Esophagus (tissue), 2 donors: Measurements from ENCODE around the gene C11orf54. TPM values are rescaled to one million over a fixed set of nuclear protein-coding genes. Genes with fewer than 3 reads are reported as not detected.

Experiments used
- H3K27ac ChIP-seq, 2 donors: one replicate each; pipeline ENCODE4 v1.5.1; 2013; ENCODE audit warnings: low read depth in 2 of 2, mild to moderate bottlenecking in 2 of 2, inconsistent platforms in 1 of 2, low read length in 1 of 2, moderate library complexity in 1 of 2
- H3K27me3 ChIP-seq, 2 donors: one replicate each; pipeline ENCODE4 v1.6.1; 2013; ENCODE audit warnings: low read length in 2 of 2, control low read depth in 1 of 2, mild to moderate bottlenecking in 1 of 2; ENCODE audit not compliant: insufficient read depth in 2 of 2, control insufficient read depth in 1 of 2
- H3K36me3 ChIP-seq, 2 donors: one replicate each; pipeline ENCODE4 v1.6.1; 2013; ENCODE audit warnings: low read length in 1 of 2; ENCODE audit not compliant: control insufficient read depth in 2 of 2, insufficient read depth in 2 of 2
- H3K4me1 ChIP-seq, 2 donors: one replicate each; pipeline ENCODE4 v1.6.1; 2013; ENCODE audit warnings: low read length in 1 of 2; ENCODE audit not compliant: control insufficient read depth in 2 of 2, insufficient read depth in 2 of 2
- H3K4me3 ChIP-seq, 2 donors: one replicate each; pipeline ENCODE4 v1.5.1; 2013; ENCODE audit warnings: low read length in 2 of 2, mild to moderate bottlenecking in 2 of 2, low read depth in 1 of 2, moderate library complexity in 1 of 2
- H3K9me3 ChIP-seq, 2 donors: one replicate each; pipeline ENCODE4 v1.6.1; 2013; ENCODE audit warnings: mild to moderate bottlenecking in 2 of 2, low read depth in 1 of 2, low read length in 1 of 2, moderate library complexity in 1 of 2; ENCODE audit not compliant: control insufficient read depth in 2 of 2, insufficient read depth in 1 of 2
- WGBS, 2 donors: extraction: QIAGEN DNeasy Blood & Tissue Kit; methylation state at CpG; one replicate each; pipeline ENCODE4 v1.1.7; 2013; 5-methylcytosine and 5-hydroxymethylcytosine counted together
- polyA plus RNA-seq, 2 donors: library from polyadenylated mRNA; stranded (reverse); fragments of 200-250 nt; gene quantifications; one replicate each; pipeline ENCODE4 v1.2.3, GENCODE V29; 2013
- donor health status: healthy with polysubstance abuse.
- donor health status: Bipolar disorder and iron deficiency.

The C11orf54 gene
- polyA plus RNA-seq: 1 to 10 TPM; 8.8 to 9.2 TPM

DNA sequence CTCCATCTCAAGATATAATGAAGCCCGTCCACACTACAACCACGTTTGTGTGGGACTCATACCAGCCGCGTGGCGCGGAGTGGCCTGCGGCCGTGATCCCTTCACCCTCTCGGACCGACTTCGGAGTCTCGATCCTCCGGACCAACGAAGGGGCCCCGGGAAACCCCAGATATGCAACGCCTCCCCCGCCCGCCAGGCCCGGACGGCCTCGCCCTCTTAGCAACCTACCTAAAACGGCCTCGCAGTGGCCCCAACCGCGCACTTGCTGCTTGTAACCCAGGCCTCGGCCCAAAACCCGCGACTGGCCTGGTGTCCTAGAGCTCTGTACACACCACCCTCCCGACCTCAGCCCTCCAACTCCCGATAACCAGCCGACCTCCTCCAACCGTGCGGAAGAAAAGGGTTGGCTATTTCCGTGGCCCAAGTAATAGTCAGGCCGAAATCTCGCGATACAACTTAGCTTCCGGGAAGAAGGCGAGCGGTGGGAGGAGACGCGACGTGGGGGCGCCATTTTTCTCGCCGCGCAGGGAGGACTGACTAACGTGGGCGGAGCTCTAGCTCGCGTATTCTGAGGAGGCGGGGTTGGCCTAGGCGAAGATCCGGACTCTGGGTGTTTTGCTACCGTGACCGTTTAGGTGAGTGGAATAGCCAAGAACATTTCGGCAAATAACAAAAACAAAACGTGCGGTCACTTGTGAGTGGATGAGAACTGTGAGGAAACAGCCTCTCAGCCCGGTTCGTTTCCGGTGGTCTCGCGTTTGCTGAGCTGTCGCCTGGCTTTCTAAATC, at the start of gene C11orf54, which contains the start of gene TAF1D:
TSS of gene C11orf54 (plus strand) at position 579 of the 788 bp plus-strand sequence. CDS start 5,722 bp downstream, outside the sequence.
TSS of gene TAF1D (minus strand) at position 402 of the 788 bp plus-strand sequence. CDS start 2,191 bp downstream, outside the sequence.
- 0% methylated on average over 65 of the region's 65 CpGs for WGBS, 2 donors
- H3K4me1 ChIP-seq: peaks cover 0 to 2% of the 10 kb centered on the region in 2 donors

DNA sequence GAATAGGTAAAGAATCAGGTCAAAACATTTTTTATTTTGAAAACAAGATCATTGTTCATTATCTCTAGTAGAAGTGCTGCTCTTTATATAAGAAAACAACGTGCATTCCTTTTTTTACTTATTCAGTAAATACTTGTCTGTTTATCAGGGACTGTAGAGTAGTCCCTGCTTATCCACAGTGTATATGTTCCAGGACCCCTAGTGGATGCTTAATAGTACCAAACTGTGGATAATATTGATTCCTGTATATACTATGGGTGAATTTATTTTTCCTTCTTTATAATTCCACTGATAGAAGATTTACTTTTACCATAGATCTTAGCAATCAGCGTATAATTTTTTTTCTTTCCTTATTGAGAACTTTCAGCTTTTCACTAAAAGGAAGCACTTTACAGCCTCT, 47.4 kb upstream of the C11orf54 start:
- Histone ChIP-seq H3K27me3 (no peaks in the 10 kb centered on the region), H3K4me1 (no peaks in the 10 kb centered on the region), H3K9me3 (no peaks in the 10 kb centered on the region), H3K36me3 (peaks cover 7 to 9% of the 10 kb centered on the region in 2 donors), H3K4me3 (no peak overlapping the region), H3K27ac (no peak overlapping the region)
- 92% methylated on average over 2 of the region's 2 CpGs for WGBS, 2 donors

More for the DNA sequence above, at the start of gene C11orf54, which contains the start of gene TAF1D:
- Histone ChIP-seq H3K27ac (peak within 1 kb of the TSS; percentile 91 to 99), H3K27me3 (no peaks in the 10 kb centered on the region), H3K36me3 (peaks cover 3 to 6% of the 10 kb centered on the region in 2 donors), H3K9me3 (no peaks in the 10 kb centered on the region), H3K4me3 (peak within 1 kb of the TSS; percentile 81 to 97)

DNA sequence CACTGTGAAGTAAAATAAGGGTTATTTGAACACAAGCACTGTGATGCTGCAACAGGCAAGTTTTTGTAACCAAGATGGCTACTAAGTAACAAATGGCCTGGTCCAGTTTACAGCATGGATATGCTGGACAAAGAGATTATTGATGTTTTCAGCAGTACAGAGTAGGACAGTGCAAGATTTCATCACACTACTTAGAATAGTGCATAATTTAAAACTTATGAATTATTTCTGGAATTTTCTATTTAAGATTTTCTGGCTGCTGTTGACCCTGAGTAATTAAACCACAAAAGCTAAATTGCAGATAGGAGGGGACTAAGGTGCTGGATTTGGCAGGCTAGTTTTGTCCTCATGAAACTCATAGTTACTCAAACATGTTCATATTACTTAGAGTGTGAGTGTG, 46.9 kb upstream of the C11orf54 start:
- H3K4me3 ChIP-seq: no peak overlapping the region
- peaks cover 5 to 7% of the 10 kb centered on the region in 2 donors for H3K36me3 ChIP-seq
- H3K27me3 ChIP-seq: no peaks in the 10 kb centered on the region
- no peaks in the 10 kb centered on the region for H3K9me3 ChIP-seq
- H3K4me1 ChIP-seq: no peaks in the 10 kb centered on the region
- no peak overlapping the region for H3K27ac ChIP-seq

DNA sequence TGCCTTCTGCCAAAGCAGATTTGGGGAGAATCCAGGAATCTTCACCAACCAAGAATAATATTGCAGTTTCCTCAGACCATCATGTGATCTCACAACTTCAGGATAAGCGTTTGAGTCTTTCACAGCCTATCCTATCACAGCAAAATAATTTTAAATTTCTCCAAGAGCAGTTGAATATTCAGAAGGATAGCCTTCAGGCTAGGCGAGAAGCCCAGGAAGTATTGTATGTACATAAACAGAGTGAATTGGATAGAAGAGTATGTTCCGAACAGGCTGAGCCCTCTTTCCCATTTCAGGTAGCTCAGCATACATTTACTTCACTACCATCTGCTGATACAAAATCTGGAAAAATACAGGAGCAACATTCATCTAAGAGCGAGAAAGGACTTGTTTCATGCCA, 43.9 kb upstream of the C11orf54 start:
- 97 to 99% methylated on average over 4 of the region's 4 CpGs for WGBS, 2 donors
- H3K4me1 ChIP-seq: no peaks in the 10 kb centered on the region
- H3K9me3 ChIP-seq: no peaks in the 10 kb centered on the region
- no peaks in the 10 kb centered on the region for H3K27me3 ChIP-seq
- no peak overlapping the region for H3K4me3 ChIP-seq
- H3K27ac ChIP-seq: no peak overlapping the region
- peaks cover 4 to 5% of the 10 kb centered on the region in 2 donors for H3K36me3 ChIP-seq

- WGBS, 2 donors: 91 to 92% methylated on average over 3 of the region's 3 CpGs
- Histone ChIP-seq H3K9me3 (no peaks in the 10 kb centered on the region), H3K36me3 (peaks cover 4 to 8% of the 10 kb centered on the region in 2 donors), H3K4me3 (no peak overlapping the region), H3K27ac (no peak overlapping the region), H3K4me1 (no peaks in the 10 kb centered on the region), H3K27me3 (no peaks in the 10 kb centered on the region)
Observed at GRCh38 chr11:93700830-93701229, 40.6 kb upstream of the C11orf54 start.

- peaks cover 3% of the 10 kb centered on the region in 2 donors for H3K36me3 ChIP-seq
- WGBS, 2 donors: 100% methylated on average over 2 of the region's 2 CpGs
Observed at GRCh38 chr11:93704237-93704636, 37.2 kb upstream of the C11orf54 start.

GRCh38 chr11:93710239-93710638, 31.2 kb upstream of the C11orf54 start:
- no peak overlapping the region for H3K4me3 ChIP-seq
- H3K36me3 ChIP-seq: peaks cover 6% of the 10 kb centered on the region in 2 donors
- H3K4me1 ChIP-seq: no peaks in the 10 kb centered on the region
- H3K27ac ChIP-seq: no peak overlapping the region
- 89 to 97% methylated on average over 1 of the region's 1 CpG for WGBS, 2 donors
- no peaks in the 10 kb centered on the region for H3K27me3 ChIP-seq
- H3K9me3 ChIP-seq: no peaks in the 10 kb centered on the region

More at GRCh38 chr11:93704237-93704636, 37.2 kb upstream of the C11orf54 start:
- Histone ChIP-seq H3K27me3 (no peaks in the 10 kb centered on the region), H3K4me3 (no peak overlapping the region), H3K4me1 (no peaks in the 10 kb centered on the region), H3K9me3 (no peaks in the 10 kb centered on the region), H3K27ac (no peak overlapping the region)

DNA sequence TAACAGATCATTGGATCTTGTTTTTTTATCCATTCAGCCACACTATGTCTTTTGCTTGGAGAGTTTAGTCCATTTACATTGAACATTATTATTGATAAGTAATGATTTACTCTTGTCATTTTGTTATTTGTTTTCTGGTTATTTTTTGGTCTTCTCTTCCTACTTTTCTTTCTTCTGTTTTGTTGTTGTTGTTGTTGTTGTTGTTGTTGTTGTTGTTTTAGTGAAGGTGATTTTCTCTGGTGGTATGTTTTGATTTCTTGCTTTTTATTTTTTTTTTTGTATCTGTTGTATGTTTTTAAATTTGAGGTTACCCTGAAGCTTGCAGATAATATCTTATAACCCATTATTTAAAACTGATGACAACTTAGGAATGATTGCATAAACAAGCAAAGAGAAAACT, 28.8 kb upstream of the C11orf54 start:
- H3K4me3 ChIP-seq: no peak overlapping the region
- peaks cover 0 to 2% of the 10 kb centered on the region in 2 donors for H3K9me3 ChIP-seq
- H3K27ac ChIP-seq: no peak overlapping the region
- no peaks in the 10 kb centered on the region for H3K4me1 ChIP-seq
- H3K27me3 ChIP-seq: no peaks in the 10 kb centered on the region
- peaks cover 12 to 13% of the 10 kb centered on the region in 2 donors for H3K36me3 ChIP-seq

DNA sequence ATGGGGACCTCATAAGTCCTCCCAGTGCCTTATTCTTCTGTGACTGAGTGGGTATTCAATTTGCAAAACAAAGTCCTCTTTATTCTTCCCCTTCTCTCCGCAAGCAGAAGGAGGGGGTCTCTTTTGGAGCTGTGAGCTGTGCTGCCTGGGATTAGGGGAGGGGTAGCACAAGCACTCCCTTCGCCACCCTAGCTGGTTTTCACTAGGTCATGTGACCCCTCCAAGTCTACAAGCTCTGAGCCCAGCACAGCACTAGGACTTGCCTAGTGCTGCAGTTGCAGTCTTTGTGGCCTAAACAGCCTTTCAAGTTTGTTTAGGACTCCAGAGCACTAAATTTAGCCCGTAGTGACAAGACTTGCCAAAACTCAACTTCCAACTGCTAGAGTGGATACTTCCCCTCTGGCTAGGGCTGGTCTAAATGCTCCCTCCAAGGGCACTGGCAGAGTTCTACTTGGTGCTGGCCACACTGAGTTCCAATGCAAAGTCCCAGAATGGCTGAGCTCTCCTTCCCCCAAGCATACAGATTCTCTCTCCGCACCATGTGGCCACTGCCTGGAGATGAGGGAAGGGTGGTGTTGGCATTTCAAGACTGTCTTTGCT, 25.6 kb upstream of the C11orf54 start:
- H3K4me1 ChIP-seq: no peaks in the 10 kb centered on the region
- no peak overlapping the region for H3K4me3 ChIP-seq
- peaks cover 0 to 2% of the 10 kb centered on the region in 2 donors for H3K9me3 ChIP-seq
- WGBS, 2 donors: 93 to 96% methylated on average over 4 of the region's 4 CpGs
- H3K27me3 ChIP-seq: no peaks in the 10 kb centered on the region
- H3K36me3 ChIP-seq: peaks cover 10 to 13% of the 10 kb centered on the region in 2 donors
- H3K27ac ChIP-seq: no peak overlapping the region
